IMR-90 (cell line): ENCODE data around the gene ERBB4. TPM values are rescaled to one million over a fixed set of nuclear protein-coding genes. Genes with fewer than 3 reads are reported as not detected.

ENCODE experiments used
- ATAC-seq: fragments of 200-7000 bp; cut with Tn5 transposase; 2 replicates; pipeline ENCODE4 v1.9.1; 2020; ENCODE audit warnings: low read depth, mild to moderate bottlenecking, moderate library complexity
- BruUV-seq: library from RNA; stranded (reverse); fragments of 400-500 nt; replicated peaks from 2 replicates; lab custom pipeline; 2021; lab: Mats Ljungman, UMichigan
- CTCF ChIA-PET: fragments of 300-600 bp; formaldehyde crosslinking; extraction: SDS; loops from one replicate; lab custom pipeline; 2021; ENCODE audit warnings: antibody characterized with exemption; lab: Yijun Ruan, JAX
- POLR2A ChIA-PET: fragments of 300-600 bp; sonication (Branson Sonifier 250); formaldehyde crosslinking; loops from one replicate; lab custom pipeline; 2022; ENCODE audit warnings: antibody characterized with exemption; ENCODE audit not compliant: unreplicated experiment; lab: Charles Lee
- DNase-seq: peaks from one replicate; pipeline ENCODE4 v3.0.0; 2013
- H2AFZ ChIP-seq: replicated peaks from 2 replicates; pipeline ENCODE3; 2013; ENCODE audit warnings: low read length, mild to moderate bottlenecking; ENCODE audit not compliant: poor library complexity
- H2AK5ac ChIP-seq: 2 replicates; pipeline ENCODE4 v1.6.1; 2013; ENCODE audit warnings: low read depth, low read length, inconsistent platforms
- H2AK9ac ChIP-seq: replicated peaks from 2 replicates; pipeline ENCODE3; 2013; ENCODE audit warnings: mild to moderate bottlenecking, low read depth, low read length, moderate library complexity; ENCODE audit not compliant: poor library complexity
- H2BK120ac ChIP-seq: 2 replicates; pipeline ENCODE4 v1.6.1; 2013; ENCODE audit warnings: low read depth, low read length, inconsistent platforms
- H2BK15ac ChIP-seq: 3 replicates; pipeline ENCODE4 v1.6.1; 2013; ENCODE audit warnings: low read depth, low read length, inconsistent platforms
- H2BK20ac ChIP-seq: 2 replicates; pipeline ENCODE4 v1.6.1; 2013; ENCODE audit warnings: low read depth, mild to moderate bottlenecking, inconsistent platforms, low read length, moderate library complexity
- H2BK5ac ChIP-seq: 2 replicates; pipeline ENCODE4 v1.6.1; 2013; ENCODE audit warnings: mild to moderate bottlenecking, low read depth, low read length, inconsistent platforms; ENCODE audit not compliant: poor library complexity, severe bottlenecking
- H3K14ac ChIP-seq: replicated peaks from 2 replicates; pipeline ENCODE4 v1.6.1; 2013; ENCODE audit warnings: low read depth, low read length, inconsistent platforms
- H3K18ac ChIP-seq: 2 replicates; pipeline ENCODE4 v1.6.1; 2013; ENCODE audit warnings: low read depth, low read length, control low read depth
- H3K23ac ChIP-seq: 2 replicates; pipeline ENCODE4 v1.6.1; 2013; ENCODE audit warnings: low read depth, low read length, inconsistent platforms
- H3K27ac ChIP-seq: 2 replicates; pipeline ENCODE4 v1.5.1; 2013; ENCODE audit warnings: mild to moderate bottlenecking, control low read depth, low read length; ENCODE audit not compliant: insufficient read depth
- H3K27me3 ChIP-seq: 2 replicates; pipeline ENCODE4 v1.6.1; 2013; ENCODE audit warnings: low read length; ENCODE audit not compliant: control insufficient read depth, insufficient read depth
- H3K36me3 ChIP-seq: 2 replicates; pipeline ENCODE4 v1.6.1; 2013; ENCODE audit warnings: low read length, mixed read lengths; ENCODE audit not compliant: control insufficient read depth, insufficient read depth
- H3K4ac ChIP-seq: 2 replicates; pipeline ENCODE4 v1.6.1; 2013; ENCODE audit warnings: low read depth, low read length, inconsistent platforms
- H3K4me1 ChIP-seq: 2 replicates; pipeline ENCODE4 v1.6.1; 2013; ENCODE audit warnings: low read length, mixed read lengths; ENCODE audit not compliant: control insufficient read depth, insufficient read depth
- H3K4me2 ChIP-seq: 2 replicates; pipeline ENCODE4 v1.6.1; 2013; ENCODE audit warnings: low read depth, mild to moderate bottlenecking, control low read depth, low read length, moderate library complexity
- H3K4me3 ChIP-seq: 2 replicates; pipeline ENCODE4 v1.5.1; 2013; ENCODE audit warnings: low read depth, mild to moderate bottlenecking, control low read depth, low read length, moderate library complexity; ENCODE audit not compliant: insufficient read depth
- H3K56ac ChIP-seq: 2 replicates; pipeline ENCODE4 v1.6.1; 2013; ENCODE audit warnings: low read length, inconsistent platforms; ENCODE audit not compliant: insufficient read depth; ENCODE audit errors: extremely low read depth
- H3K79me1 ChIP-seq, 2 experiments: 2 replicates each; pipeline ENCODE4 v1.6.1; 2013; ENCODE audit warnings: low read length in 2 of 2, inconsistent platforms in 1 of 2, low read depth in 1 of 2
- H3K9ac ChIP-seq: 2 replicates; pipeline ENCODE4 v1.6.1; 2013; ENCODE audit warnings: low read depth, low read length, control low read depth
- H3K9me1 ChIP-seq: 2 replicates; pipeline ENCODE4 v1.6.1; 2013; ENCODE audit warnings: low read length, inconsistent platforms; ENCODE audit not compliant: insufficient read depth
- H3K9me3 ChIP-seq: 2 replicates; pipeline ENCODE4 v1.6.1; 2013; ENCODE audit warnings: low read length; ENCODE audit not compliant: control insufficient read depth, insufficient read depth
- H4K20me1 ChIP-seq: 2 replicates; pipeline ENCODE4 v1.6.1; 2013; ENCODE audit warnings: low read length, inconsistent platforms; ENCODE audit not compliant: insufficient read depth
- H4K5ac ChIP-seq: 2 replicates; pipeline ENCODE4 v1.6.1; 2013; ENCODE audit warnings: mild to moderate bottlenecking, low read depth, low read length, control low read depth
- H4K8ac ChIP-seq, 2 experiments: 2 replicates each; pipeline ENCODE4 v1.6.1; 2013; ENCODE audit warnings: low read depth in 2 of 2, low read length in 2 of 2, control low read depth in 1 of 2, inconsistent platforms in 1 of 2
- H4K91ac ChIP-seq: 2 replicates; pipeline ENCODE4 v1.6.1; 2013; ENCODE audit warnings: low read depth, low read length, inconsistent platforms; ENCODE audit not compliant: insufficient read depth
- BHLHE40 ChIP-seq: fragments of 150-350 bp; IDR thresholded peaks from 2 replicates; pipeline ENCODE4 v1.6.1; 2016; ENCODE audit warnings: mild to moderate bottlenecking, low read depth, low read length
- CEBPB ChIP-seq: IDR thresholded peaks from 2 replicates; pipeline ENCODE4 v1.6.1; 2012; ENCODE audit warnings: low read depth, low read length, improper control_type of control experiment
- FOS ChIP-seq: fragments of 150-350 bp; IDR thresholded peaks from 2 replicates; pipeline ENCODE4 v1.6.1; 2016; ENCODE audit warnings: low read depth, low read length
- MAZ ChIP-seq: IDR thresholded peaks from 2 replicates; pipeline ENCODE4 v1.6.1; 2012; ENCODE audit warnings: low read depth, mild to moderate bottlenecking, low read length, improper control_type of control experiment, moderate library complexity, borderline replicate concordance
- MXI1 ChIP-seq: IDR thresholded peaks from 2 replicates; pipeline ENCODE4 v1.6.1; 2012; ENCODE audit warnings: low read depth, mild to moderate bottlenecking, low read length, moderate library complexity, borderline replicate concordance
- POLR2A ChIP-seq: IDR thresholded peaks from 2 replicates; pipeline ENCODE4 v1.6.1; 2012; ENCODE audit warnings: mild to moderate bottlenecking, low read depth, low read length
- RCOR1 ChIP-seq: IDR thresholded peaks from 2 replicates; pipeline ENCODE4 v1.6.1; 2012; ENCODE audit warnings: mild to moderate bottlenecking, low read length, improper control_type of control experiment; ENCODE audit not compliant: insufficient replicate concordance
- RFX5 ChIP-seq: IDR thresholded peaks from 2 replicates; pipeline ENCODE4 v1.8.0; 2012; ENCODE audit warnings: low read depth, mild to moderate bottlenecking, low read length, moderate library complexity
- SMC3 ChIP-seq: fragments of 150-350 bp; IDR thresholded peaks from 2 replicates; pipeline ENCODE4 v1.6.1; 2016; ENCODE audit warnings: low read depth, mild to moderate bottlenecking, antibody characterized with exemption, low read length, moderate library complexity
- WGBS, 2 experiments: methylation state at CpG; one replicate each; pipeline versions ENCODE4 v1.1.5 to v1.1.7; 2013; ENCODE audit warnings: missing lambda C conversion rate in 2 of 2; ENCODE audit not compliant: insufficient read length in 1 of 2; ENCODE audit errors: extremely low coverage in 2 of 2; 5-methylcytosine and 5-hydroxymethylcytosine counted together
- dilution Hi-C: fragments of 300-500 bp; cut with HindIII; formaldehyde crosslinking; loops from one replicate; pipeline ENCODE4 v1.14.3; 2018; ENCODE audit warnings: low sequenced_read_pairs; ENCODE audit not compliant: unreplicated experiment
- in situ Hi-C: fragments of 300-500 bp; cut with MboI; formaldehyde crosslinking; loops from 3 replicates; pipeline ENCODE4 v1.14.3; 2019; ENCODE audit warnings: low sequenced_read_pairs, inconsistent platforms, mixed read lengths
- intact Hi-C: fragments of 100-400 bp; cut with micrococcal nuclease; formaldehyde crosslinking; loops from 2 replicates; pipeline ENCODE4 v1.10.0; 2022
- polyA plus RNA-seq, 3 experiments: library from polyadenylated mRNA; depleted of rRNA; stranded (reverse); fragments of >200 nt; gene quantifications; 2 replicates each; pipeline ENCODE4 v1.2.3, GENCODE V29; 2012; ENCODE audit warnings: low replicate concordance in 1 of 3
- total RNA-seq: library from RNA; depleted of rRNA; stranded (reverse); fragments of >200 nt; gene quantifications from 2 replicates; pipeline ENCODE4 v1.2.3, GENCODE V29; 2012
- TF ChIP-seq, protein P1 (sequence below): fragments of 150-350 bp; IDR thresholded peaks from 2 replicates; pipeline ENCODE4 v1.6.1; 2016; ENCODE audit warnings: low read depth, mild to moderate bottlenecking, low read length, moderate library complexity, borderline replicate concordance
- TF ChIP-seq, protein P2 (sequence below): fragments of 150-350 bp; IDR thresholded peaks from 2 replicates; pipeline ENCODE4 v1.6.1; 2017; ENCODE audit warnings: mild to moderate bottlenecking, antibody characterized with exemption, low read length, low read depth

Gene ERBB4
- total and polyA plus RNA-seq, 2 of the 4 experiments (the other 2 are of a cell fraction), result not detected

DNA sequence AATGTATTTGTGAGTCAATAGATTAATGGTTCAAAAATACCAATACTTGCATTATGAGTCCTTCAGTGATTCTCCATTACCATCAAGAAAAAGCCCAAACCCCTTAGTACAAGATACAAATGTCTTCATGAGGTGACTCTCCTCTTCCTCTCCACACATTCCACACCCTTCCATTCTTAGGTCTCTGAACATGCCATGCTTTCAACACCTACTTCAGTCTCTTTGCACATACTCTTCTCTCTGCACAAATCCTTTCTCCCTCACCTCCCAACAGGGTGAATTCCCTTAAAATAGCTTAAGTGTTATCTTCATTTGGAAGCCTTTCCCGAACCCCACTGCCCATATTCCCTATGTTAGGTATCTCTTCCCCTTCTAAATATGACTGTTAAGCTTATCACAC, 131.9 kb downstream of the ERBB4 start:
- Histone ChIP-seq H2BK5ac (no peak overlapping the region), H2BK20ac (no peak overlapping the region), H3K4me3 (no peak overlapping the region), H3K9me3 (no peaks in the 10 kb centered on the region), H2AK9ac (no peak overlapping the region), H4K8ac (no peak overlapping the region), H3K27ac (no peak overlapping the region), H4K20me1 (no peaks in the 10 kb centered on the region), H3K79me1 (no peaks in the 10 kb centered on the region), H2AK5ac (no peak overlapping the region), H3K18ac (no peak overlapping the region), H4K5ac (no peak overlapping the region), H2AFZ (no peak overlapping the region), H2BK120ac (no peak overlapping the region), H3K4me1 (no peaks in the 10 kb centered on the region), H3K4ac (no peak overlapping the region), H3K27me3 (no peaks in the 10 kb centered on the region), H3K14ac (no peak overlapping the region), H3K36me3 (no peaks in the 10 kb centered on the region), H3K56ac (no peak overlapping the region), H3K9me1 (no peaks in the 10 kb centered on the region), H4K91ac (no peak overlapping the region), H3K9ac (no peak overlapping the region), H3K23ac (no peak overlapping the region), H2BK15ac (no peak overlapping the region), H3K4me2 (no peak overlapping the region)
- TF ChIP-seq, protein P1, sequence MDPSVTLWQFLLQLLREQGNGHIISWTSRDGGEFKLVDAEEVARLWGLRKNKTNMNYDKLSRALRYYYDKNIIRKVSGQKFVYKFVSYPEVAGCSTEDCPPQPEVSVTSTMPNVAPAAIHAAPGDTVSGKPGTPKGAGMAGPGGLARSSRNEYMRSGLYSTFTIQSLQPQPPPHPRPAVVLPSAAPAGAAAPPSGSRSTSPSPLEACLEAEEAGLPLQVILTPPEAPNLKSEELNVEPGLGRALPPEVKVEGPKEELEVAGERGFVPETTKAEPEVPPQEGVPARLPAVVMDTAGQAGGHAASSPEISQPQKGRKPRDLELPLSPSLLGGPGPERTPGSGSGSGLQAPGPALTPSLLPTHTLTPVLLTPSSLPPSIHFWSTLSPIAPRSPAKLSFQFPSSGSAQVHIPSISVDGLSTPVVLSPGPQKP, result no peak
- TF ChIP-seq CEBPB (no peak), RFX5 (no peak), SMC3 (no peak), POLR2A (no peak), RCOR1 (no peak), MAZ (no peak), BHLHE40 (no peak), MXI1 (no peak), FOS (no peak)
- TF ChIP-seq, protein P2, sequence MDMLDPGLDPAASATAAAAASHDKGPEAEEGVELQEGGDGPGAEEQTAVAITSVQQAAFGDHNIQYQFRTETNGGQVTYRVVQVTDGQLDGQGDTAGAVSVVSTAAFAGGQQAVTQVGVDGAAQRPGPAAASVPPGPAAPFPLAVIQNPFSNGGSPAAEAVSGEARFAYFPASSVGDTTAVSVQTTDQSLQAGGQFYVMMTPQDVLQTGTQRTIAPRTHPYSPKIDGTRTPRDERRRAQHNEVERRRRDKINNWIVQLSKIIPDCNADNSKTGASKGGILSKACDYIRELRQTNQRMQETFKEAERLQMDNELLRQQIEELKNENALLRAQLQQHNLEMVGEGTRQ, result no peak
- dilution Hi-C loops, result no loop called here
- intact Hi-C loops, result no loop called here
- no TSS peak for BruUV-seq
- in situ Hi-C loops, result no loop called here
- no peak for DNase-seq
- WGBS, 2 experiments, result no CpG with 5 or more reads among the region's 1 CpG
- ChIA-PET CTCF (no interaction called here), POLR2A (no interaction called here)
- ATAC-seq, result no peak
